Upper lobe of left lung (tissue), 6 donors: Measurements from ENCODE around the gene NGEF. TPM values are rescaled to one million over a fixed set of nuclear protein-coding genes. Genes with fewer than 3 reads are reported as not detected.
A peak's percentile ranks its signal among the peaks of the same experiment; 100 is the strongest.

Source experiments
- ATAC-seq, 2 donors: fragments of 200-7000 bp; cut with Tn5 transposase; one replicate each; pipeline ENCODE4 v1.9.1; 2022; ENCODE audit warnings: mild to moderate bottlenecking in 2 of 2, moderate library complexity in 2 of 2; ENCODE audit not compliant: low FRiP score in 2 of 2
- DNase-seq, 2 donors: peaks; one replicate each; pipeline ENCODE4 v3.0.0-alpha.2; 2019 to 2020
- H3K27ac ChIP-seq, 4 donors: fragments of 200-600 bp; sonication (generic); one replicate each; pipeline ENCODE4 v1.5.1; 2016 to 2019
- H3K27me3 ChIP-seq, 4 donors: fragments of 200-600 bp; sonication (generic); one replicate each; pipeline ENCODE4 v1.5.1; 2017 to 2019
- H3K36me3 ChIP-seq, 4 donors: fragments of 200-600 bp; sonication (generic); one replicate each; pipeline ENCODE4 v1.5.1; 2016 to 2019
- H3K4me1 ChIP-seq, 4 donors: fragments of 200-600 bp; sonication (generic); one replicate each; pipeline ENCODE4 v1.5.1; 2018 to 2019
- H3K4me3 ChIP-seq, 4 donors: fragments of 200-600 bp; sonication (generic); one replicate each; pipeline ENCODE4 v1.5.1; 2017 to 2019; ENCODE audit warnings: mild to moderate bottlenecking in 2 of 4, moderate library complexity in 1 of 4
- H3K9me3 ChIP-seq, 4 donors: fragments of 200-600 bp; sonication (generic); one replicate each; pipeline ENCODE4 v1.5.1; 2018 to 2019
- CTCF ChIP-seq, 6 experiments: fragments of 450-650 bp in 4 of 6; fragments of 200-600 bp in 2 of 6; sonication (generic) in 2 of 6; IDR thresholded peaks; one replicate each; pipeline ENCODE4 v1.5.1; 2016 to 2019; ENCODE audit warnings: antibody characterized with exemption in 6 of 6
- EP300 ChIP-seq, 4 donors: sonication (generic); formaldehyde crosslinking; IDR thresholded peaks; one replicate each; pipeline ENCODE4 v1.5.1; 2017; ENCODE audit warnings: antibody characterized with exemption in 4 of 4, control low read depth in 2 of 4
- POLR2A ChIP-seq, 4 donors: fragments of 450-650 bp; IDR thresholded peaks; one replicate each; pipeline ENCODE4 v1.5.1; 2016 to 2017; ENCODE audit warnings: antibody characterized with exemption in 4 of 4, mild to moderate bottlenecking in 2 of 4
- POLR2AphosphoS5 ChIP-seq, 2 donors: sonication (generic); formaldehyde crosslinking; IDR thresholded peaks; one replicate each; pipeline ENCODE4 v1.5.1; 2017; ENCODE audit warnings: antibody characterized with exemption in 2 of 2
- WGBS, 2 donors: methylation state at CpG; one replicate each; pipeline ENCODE4 v1.1.5; 2017 to 2018; 5-methylcytosine and 5-hydroxymethylcytosine counted together
- total RNA-seq, 6 donors: library from RNA; depleted of rRNA in 4 of 6; stranded (reverse); fragments of >200 nt in 4 of 6; gene quantifications; one replicate each; pipeline versions ENCODE4 v1.1.0 to v1.2.1, GENCODE V29; 2016 to 2021
- donor health status: DM: no; HTN: no; CAD: no; lungs with moderate emphysema.
- donor health status: DM: no; HTN: yes; CAD: no; lungs with severe emphysema.

Gene NGEF
- total RNA-seq, 6 donors from 2014 or later: 0.29 to 6.3 (median 0.98) TPM; not detected in 1

GRCh38 chr2:232846055-232846454, 167.0 kb downstream of the NGEF start:
- no peak for DNase-seq
- ATAC-seq: no peak

GRCh38 chr2:232843834-232844233, 169.2 kb downstream of the NGEF start:
- H3K27ac ChIP-seq: no peak overlapping the region
- ATAC-seq (no peak), DNase-seq (no peak)
- H3K36me3 ChIP-seq: peaks cover 38 to 92% (median 58%) of the 10 kb centered on the region in 4 donors
- no peaks in the 10 kb centered on the region for H3K27me3 ChIP-seq
- H3K9me3 ChIP-seq: no peaks in the 10 kb centered on the region
- peaks cover 4 to 13% (median 8%) of the 10 kb centered on the region in 4 donors for H3K4me1 ChIP-seq
- H3K4me3 ChIP-seq: no peak overlapping the region
- 87 to 93% methylated on average over 3 of the region's 3 CpGs for WGBS, 2 donors
- TF ChIP-seq POLR2AphosphoS5 (IDR thresholded peaks at IDR 0.05) (no peak), EP300 (IDR thresholded peaks at IDR 0.05) (no peak), CTCF (IDR thresholded peaks at IDR 0.05) (no peak), POLR2A (IDR thresholded peaks at IDR 0.05) (no peak)

More at GRCh38 chr2:232846055-232846454, 167.0 kb downstream of the NGEF start:
- no peaks in the 10 kb centered on the region for H3K27me3 ChIP-seq
- H3K4me3 ChIP-seq: no peak overlapping the region
- no peaks in the 10 kb centered on the region for H3K4me1 ChIP-seq
- TF ChIP-seq POLR2AphosphoS5 (IDR thresholded peaks at IDR 0.05): no peak
- no peak for TF ChIP-seq CTCF (IDR thresholded peaks at IDR 0.05)
- no peak for TF ChIP-seq EP300 (IDR thresholded peaks at IDR 0.05)
- TF ChIP-seq POLR2A (IDR thresholded peaks at IDR 0.05): no peak
- no peaks in the 10 kb centered on the region for H3K9me3 ChIP-seq
- no peak overlapping the region for H3K27ac ChIP-seq
- peaks cover 45 to 96% (median 72%) of the 10 kb centered on the region in 4 donors for H3K36me3 ChIP-seq

- no peak for DNase-seq
- ATAC-seq: no peak
- TF ChIP-seq EP300 (IDR thresholded peaks at IDR 0.05) (no peak), CTCF (IDR thresholded peaks at IDR 0.05) (no peak), POLR2A (IDR thresholded peaks at IDR 0.05) (no peak), POLR2AphosphoS5 (IDR thresholded peaks at IDR 0.05) (no peak)
- no peak overlapping the region for H3K4me3 ChIP-seq
- no peaks in the 10 kb centered on the region for H3K27me3 ChIP-seq
- H3K27ac ChIP-seq: no peak overlapping the region
- no peaks in the 10 kb centered on the region for H3K9me3 ChIP-seq
- peaks cover 29 to 81% (median 50%) of the 10 kb centered on the region in 4 donors for H3K36me3 ChIP-seq
- H3K4me1 ChIP-seq: peaks cover 15 to 22% (median 19%) of the 10 kb centered on the region in 4 donors
- 62 to 68% methylated on average over 2 of the region's 2 CpGs for WGBS, 2 donors
These were observed 170.4 kb downstream of the NGEF start for GRCh38 chr2:232842689-232843088.

GRCh38 chr2:232839411-232840079, 173.5 kb downstream of the NGEF start:
- no peaks in the 10 kb centered on the region for H3K27me3 ChIP-seq
- 24 to 33% methylated on average over 9 of the region's 9 CpGs for WGBS, 2 donors
- H3K4me3 ChIP-seq: no peak overlapping the region
- TF ChIP-seq POLR2A (IDR thresholded peaks at IDR 0.05) (no peak), POLR2AphosphoS5 (IDR thresholded peaks at IDR 0.05) (peak; percentile 9 to 40), CTCF (IDR thresholded peaks at IDR 0.05) (no peak), EP300 (IDR thresholded peaks at IDR 0.05) (no peak)
- H3K36me3 ChIP-seq: peaks cover 6 to 76% (median 35%) of the 10 kb centered on the region in 4 donors
- H3K9me3 ChIP-seq: no peaks in the 10 kb centered on the region
- peak in 1 of 2 donors; percentile 78 for ATAC-seq
- H3K27ac ChIP-seq: peak overlapping the region in 2 of 4 donors; percentile 49 to 55
- H3K4me1 ChIP-seq: peaks cover 16 to 25% (median 21%) of the 10 kb centered on the region in 4 donors
- DNase-seq: peak in 1 of 2 donors; percentile 78
